K562 (cell line): Measurements from ENCODE around the gene REEP2. TPM values are rescaled to one million over a fixed set of nuclear protein-coding genes. Genes with fewer than 3 reads are reported as not detected.

Source experiments
- ASH1L ChIP-seq: fragments of 450-650 bp; IDR thresholded peaks from 2 replicates; pipeline ENCODE4 v1.6.1; 2018; ENCODE audit warnings: borderline replicate concordance, mild to moderate bottlenecking, low read depth; ENCODE audit not compliant: partially characterized antibody
- BACH1 ChIP-seq: fragments of 200-800 bp; sonication (Bioruptor generic); IDR thresholded peaks from 2 replicates; pipeline ENCODE4 v1.6.1; 2016; ENCODE audit warnings: missing genetic modification characterization, missing compliant biosample characterization
- CBX1 ChIP-seq: sonication (generic); IDR thresholded peaks from 2 replicates; pipeline ENCODE4 v1.6.1; 2016; ENCODE audit warnings: antibody characterized with exemption, low read depth, mild to moderate bottlenecking
- CSDE1 ChIP-seq, 2 experiments: fragments of 450-650 bp; IDR thresholded peaks; 2 replicates each; pipeline ENCODE4 v1.6.1; 2016; ENCODE audit warnings: mild to moderate bottlenecking in 1 of 2
- E2F1 ChIP-seq: sonication (generic); formaldehyde crosslinking; IDR thresholded peaks from 2 replicates; pipeline ENCODE4 v1.8.1; 2023; ENCODE audit warnings: mild to moderate bottlenecking, missing genetic modification reagents, moderate library complexity
- FOXP1 ChIP-seq: sonication (generic); formaldehyde crosslinking; IDR thresholded peaks from 2 replicates; pipeline ENCODE4 v1.8.0; 2022; ENCODE audit warnings: mild to moderate bottlenecking, missing genetic modification reagents
- HMG20A ChIP-seq: fragments of 450-650 bp; formaldehyde crosslinking; conservative IDR thresholded peaks from 2 replicates; pipeline ENCODE4 v1.4.0; 2020; ENCODE audit warnings: mild to moderate bottlenecking, mixed read lengths
- KLF13 ChIP-seq: fragments of 450-650 bp; IDR thresholded peaks from 2 replicates; pipeline ENCODE4 v1.6.1; 2016; ENCODE audit warnings: missing genetic modification characterization, low read depth, mild to moderate bottlenecking, missing compliant biosample characterization, moderate library complexity, borderline replicate concordance
- PHB2 ChIP-seq: fragments of 450-650 bp; IDR thresholded peaks from 2 replicates; pipeline ENCODE4 v1.6.1; 2017; ENCODE audit warnings: low read depth
- PTRF ChIP-seq: fragments of 450-650 bp; IDR thresholded peaks from 2 replicates; pipeline ENCODE4 v1.6.1; 2016; ENCODE audit warnings: mild to moderate bottlenecking, missing genetic modification characterization, missing compliant biosample characterization
- RBBP5 ChIP-seq: fragments of 200-600 bp; sonication (generic); IDR thresholded peaks from 2 replicates; pipeline ENCODE4 v1.6.1; 2012; ENCODE audit warnings: borderline replicate concordance, mild to moderate bottlenecking, low read length, control low read depth, inconsistent platforms; ENCODE audit not compliant: insufficient read depth, poor library complexity, severe bottlenecking
- SMAD4 ChIP-seq: fragments of 250-450 bp; sonication (Bioruptor Pico); conservative IDR thresholded peaks from 2 replicates; pipeline ENCODE4 v1.8.0; 2021; ENCODE audit warnings: inconsistent platforms, mild to moderate bottlenecking, moderate library complexity
- SMARCA4 ChIP-seq: fragments of 450-650 bp; IDR thresholded peaks from 2 replicates; pipeline ENCODE4 v1.6.1; 2016
- SMC3 ChIP-seq: conservative IDR thresholded peaks from 2 replicates; pipeline ENCODE4 v1.6.1; 2011; ENCODE audit warnings: low read depth, low read length, improper control_type of control experiment; ENCODE audit not compliant: insufficient read depth
- ZKSCAN1 ChIP-seq: fragments of 150-350 bp; IDR thresholded peaks from 2 replicates; pipeline ENCODE4 v1.6.1; 2016; ENCODE audit warnings: low read depth, low read length
- ZNF140 ChIP-seq: fragments of 250-450 bp; sonication (Bioruptor Pico); IDR thresholded peaks from 2 replicates; pipeline ENCODE4 v1.8.0; 2021; ENCODE audit warnings: moderate library complexity, mild to moderate bottlenecking, inconsistent platforms
- polyA plus RNA-seq, 8 experiments: library from polyadenylated mRNA; depleted of rRNA in 4 of 8; stranded (reverse) in 5 of 8; unstranded in 3 of 8; fragments of >200 nt; fragmentation: Nextera tagmentation in 2 of 8; fragmentation: Illumina TruSeq in 1 of 8; extraction: Ambion mirVana in 2 of 8; extraction: Trizol in 1 of 8; gene quantifications; 2 replicates each; pipeline versions ENCODE4 v1.2.1 to v1.2.3, GENCODE V29; 2011 to 2014; ENCODE audit warnings: inconsistent platforms in 1 of 8, missing spikeins in 1 of 8
- total RNA-seq, 7 experiments: library from RNA; depleted of rRNA in 6 of 7; stranded (reverse); fragments of >200 nt in 6 of 7; fragmentation: Illumina TruSeq in 2 of 7; extraction: Trizol in 2 of 7; gene quantifications; 2 replicates each; pipeline versions ENCODE4 v1.2.1 to v1.2.3, GENCODE V29; 2011 to 2021; ENCODE audit warnings: low replicate concordance in 1 of 7
- TF ChIP-seq, protein P1 (sequence below): sonication (generic); formaldehyde crosslinking; IDR thresholded peaks from 2 replicates; pipeline ENCODE4 v1.8.0; 2023; ENCODE audit warnings: mild to moderate bottlenecking, missing genetic modification reagents
- TF ChIP-seq, protein P2 (sequence below): fragments of 450-650 bp; formaldehyde crosslinking; IDR thresholded peaks from 2 replicates; pipeline ENCODE4 v1.4.0; 2022; ENCODE audit warnings: mild to moderate bottlenecking, moderate library complexity
- TF ChIP-seq, protein P3 (sequence below): fragments of 450-650 bp; formaldehyde crosslinking; IDR thresholded peaks from 2 replicates; pipeline ENCODE4 v1.4.0; 2020; ENCODE audit warnings: mild to moderate bottlenecking, moderate library complexity

Gene REEP2
- total and polyA plus RNA-seq, 9 of the 15 experiments (the other 6 are each of a cell fraction or from before 2014, with no cell fraction given) = 0.03 to 1.1 (median 0.12) TPM; not detected in 1

DNA sequence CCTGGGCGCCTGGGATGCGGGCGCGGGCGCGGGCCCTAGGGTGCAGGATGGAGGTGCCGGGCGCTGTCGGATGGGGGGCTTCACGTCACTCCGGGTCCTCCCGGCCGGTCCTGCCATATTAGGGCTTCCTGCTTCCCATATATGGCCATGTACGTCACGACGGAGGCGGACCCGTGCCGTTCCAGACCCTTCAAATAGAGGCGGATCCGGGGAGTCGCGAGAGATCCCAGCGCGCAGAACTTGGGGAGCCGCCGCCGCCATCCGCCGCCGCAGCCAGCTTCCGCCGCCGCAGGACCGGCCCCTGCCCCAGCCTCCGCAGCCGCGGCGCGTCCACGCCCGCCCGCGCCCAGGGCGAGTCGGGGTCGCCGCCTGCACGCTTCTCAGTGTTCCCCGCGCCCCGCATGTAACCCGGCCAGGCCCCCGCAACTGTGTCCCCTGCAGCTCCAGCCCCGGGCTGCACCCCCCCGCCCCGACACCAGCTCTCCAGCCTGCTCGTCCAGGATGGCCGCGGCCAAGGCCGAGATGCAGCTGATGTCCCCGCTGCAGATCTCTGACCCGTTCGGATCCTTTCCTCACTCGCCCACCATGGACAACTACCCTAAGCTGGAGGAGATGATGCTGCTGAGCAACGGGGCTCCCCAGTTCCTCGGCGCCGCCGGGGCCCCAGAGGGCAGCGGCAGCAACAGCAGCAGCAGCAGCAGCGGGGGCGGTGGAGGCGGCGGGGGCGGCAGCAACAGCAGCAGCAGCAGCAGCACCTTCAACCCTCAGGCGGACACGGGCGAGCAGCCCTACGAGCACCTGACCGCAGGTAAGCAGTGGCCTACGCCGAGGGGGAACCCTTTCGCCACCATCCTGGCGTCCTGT lies 26.6 kb downstream of the REEP2 start, which contains the start of gene EGR1 (continued):
- TF ChIP-seq, protein P1, sequence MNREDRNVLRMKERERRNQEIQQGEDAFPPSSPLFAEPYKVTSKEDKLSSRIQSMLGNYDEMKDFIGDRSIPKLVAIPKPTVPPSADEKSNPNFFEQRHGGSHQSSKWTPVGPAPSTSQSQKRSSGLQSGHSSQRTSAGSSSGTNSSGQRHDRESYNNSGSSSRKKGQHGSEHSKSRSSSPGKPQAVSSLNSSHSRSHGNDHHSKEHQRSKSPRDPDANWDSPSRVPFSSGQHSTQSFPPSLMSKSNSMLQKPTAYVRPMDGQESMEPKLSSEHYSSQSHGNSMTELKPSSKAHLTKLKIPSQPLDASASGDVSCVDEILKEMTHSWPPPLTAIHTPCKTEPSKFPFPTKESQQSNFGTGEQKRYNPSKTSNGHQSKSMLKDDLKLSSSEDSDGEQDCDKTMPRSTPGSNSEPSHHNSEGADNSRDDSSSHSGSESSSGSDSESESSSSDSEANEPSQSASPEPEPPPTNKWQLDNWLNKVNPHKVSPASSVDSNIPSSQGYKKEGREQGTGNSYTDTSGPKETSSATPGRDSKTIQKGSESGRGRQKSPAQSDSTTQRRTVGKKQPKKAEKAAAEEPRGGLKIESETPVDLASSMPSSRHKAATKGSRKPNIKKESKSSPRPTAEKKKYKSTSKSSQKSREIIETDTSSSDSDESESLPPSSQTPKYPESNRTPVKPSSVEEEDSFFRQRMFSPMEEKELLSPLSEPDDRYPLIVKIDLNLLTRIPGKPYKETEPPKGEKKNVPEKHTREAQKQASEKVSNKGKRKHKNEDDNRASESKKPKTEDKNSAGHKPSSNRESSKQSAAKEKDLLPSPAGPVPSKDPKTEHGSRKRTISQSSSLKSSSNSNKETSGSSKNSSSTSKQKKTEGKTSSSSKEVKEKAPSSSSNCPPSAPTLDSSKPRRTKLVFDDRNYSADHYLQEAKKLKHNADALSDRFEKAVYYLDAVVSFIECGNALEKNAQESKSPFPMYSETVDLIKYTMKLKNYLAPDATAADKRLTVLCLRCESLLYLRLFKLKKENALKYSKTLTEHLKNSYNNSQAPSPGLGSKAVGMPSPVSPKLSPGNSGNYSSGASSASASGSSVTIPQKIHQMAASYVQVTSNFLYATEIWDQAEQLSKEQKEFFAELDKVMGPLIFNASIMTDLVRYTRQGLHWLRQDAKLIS (CRISPR knock-in tag) = peak; percentile 100
- TF ChIP-seq BACH1 (tag) (no peak), ZKSCAN1 (no peak), HMG20A (CRISPR knock-in tag) (no peak), SMARCA4 (no peak), FOXP1 (CRISPR knock-in tag) (peak; percentile 60; the same call in 1 of the 2 replicates), RBBP5 (no peak), CBX1 (peak; percentile 98), ZNF140 (CRISPR knock-in tag) (no peak), CSDE1 (IDR thresholded peaks at IDR 0.05) (peak in 1 of 2 experiments; percentile 37; a peak in 2 of 4 replicates), SMC3 (no peak), PTRF (no peak), SMAD4 (CRISPR knock-in tag) (peak; percentile 54; the same call in 1 of the 2 replicates), ASH1L (no peak), KLF13 (tag) (no peak; the same call in 1 of the 2 replicates), E2F1 (no peak), PHB2 (no peak)
- TF ChIP-seq, protein P2, sequence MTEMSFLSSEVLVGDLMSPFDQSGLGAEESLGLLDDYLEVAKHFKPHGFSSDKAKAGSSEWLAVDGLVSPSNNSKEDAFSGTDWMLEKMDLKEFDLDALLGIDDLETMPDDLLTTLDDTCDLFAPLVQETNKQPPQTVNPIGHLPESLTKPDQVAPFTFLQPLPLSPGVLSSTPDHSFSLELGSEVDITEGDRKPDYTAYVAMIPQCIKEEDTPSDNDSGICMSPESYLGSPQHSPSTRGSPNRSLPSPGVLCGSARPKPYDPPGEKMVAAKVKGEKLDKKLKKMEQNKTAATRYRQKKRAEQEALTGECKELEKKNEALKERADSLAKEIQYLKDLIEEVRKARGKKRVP = no peak
- TF ChIP-seq, protein P3, sequence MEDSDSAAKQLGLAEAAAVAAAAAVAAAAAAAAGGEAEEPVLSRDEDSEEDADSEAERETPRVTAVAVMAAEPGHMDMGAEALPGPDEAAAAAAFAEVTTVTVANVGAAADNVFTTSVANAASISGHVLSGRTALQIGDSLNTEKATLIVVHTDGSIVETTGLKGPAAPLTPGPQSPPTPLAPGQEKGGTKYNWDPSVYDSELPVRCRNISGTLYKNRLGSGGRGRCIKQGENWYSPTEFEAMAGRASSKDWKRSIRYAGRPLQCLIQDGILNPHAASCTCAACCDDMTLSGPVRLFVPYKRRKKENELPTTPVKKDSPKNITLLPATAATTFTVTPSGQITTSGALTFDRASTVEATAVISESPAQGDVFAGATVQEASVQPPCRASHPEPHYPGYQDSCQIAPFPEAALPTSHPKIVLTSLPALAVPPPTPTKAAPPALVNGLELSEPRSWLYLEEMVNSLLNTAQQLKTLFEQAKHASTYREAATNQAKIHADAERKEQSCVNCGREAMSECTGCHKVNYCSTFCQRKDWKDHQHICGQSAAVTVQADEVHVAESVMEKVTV (CRISPR knock-in tag) = 0 out of 2 replicates have a peak, but pooled peaks have one; percentile 14
